OCI-LY7 (cell line): ENCODE measurements around the gene CEP104. TPM values are rescaled to one million over a fixed set of nuclear protein-coding genes. Genes with fewer than 3 reads are reported as not detected.

Experiments
- BruUV-seq: library from RNA; stranded (reverse); fragments of 400-500 nt; replicated peaks from 2 replicates; lab custom pipeline; 2021; lab: Mats Ljungman, UMichigan
- CTCF ChIA-PET: fragments of 300-600 bp; sonication (Branson Sonifier 250); formaldehyde crosslinking; loops from one replicate; lab custom pipeline; 2022; ENCODE audit warnings: antibody characterized with exemption; ENCODE audit not compliant: unreplicated experiment; lab: Charles Lee
- POLR2A ChIA-PET: fragments of 300-600 bp; sonication (Branson Sonifier 250); formaldehyde crosslinking; loops from one replicate; lab custom pipeline; 2022; ENCODE audit warnings: antibody characterized with exemption; lab: Charles Lee
- DNase-seq: peaks from one replicate; pipeline ENCODE4 v3.0.0-alpha.2; 2015; ENCODE audit warnings: low spot score
- H2AFZ ChIP-seq: fragments of 200-600 bp; sonication (generic), shearing (Covaris generic); 2 replicates; pipeline ENCODE4 v1.6.1; 2014; ENCODE audit warnings: mild to moderate bottlenecking, antibody characterized with exemption, low read length, moderate library complexity
- H3K27ac ChIP-seq: fragments of 200-600 bp; sonication (generic); 2 replicates; pipeline ENCODE4 v1.5.1; 2014; ENCODE audit warnings: mixed run types, low read depth, mild to moderate bottlenecking, moderate library complexity, low read length, inconsistent platforms; ENCODE audit not compliant: poor library complexity, severe bottlenecking
- H3K36me3 ChIP-seq: fragments of 200-600 bp; sonication (generic); 2 replicates; pipeline ENCODE4 v1.6.1; 2014; ENCODE audit warnings: mild to moderate bottlenecking, antibody characterized with exemption, low read length, moderate library complexity, mixed read lengths; ENCODE audit not compliant: insufficient read depth
- H3K4me1 ChIP-seq: fragments of 200-600 bp; sonication (generic); 2 replicates; pipeline ENCODE4 v1.5.1; 2014; ENCODE audit warnings: mild to moderate bottlenecking, low read length; ENCODE audit not compliant: insufficient read depth, poor library complexity, severe bottlenecking
- H3K4me2 ChIP-seq: fragments of 200-600 bp; sonication (generic); 2 replicates; pipeline ENCODE4 v1.6.1; 2014; ENCODE audit warnings: mild to moderate bottlenecking, low read length
- H3K4me3 ChIP-seq: fragments of 200-600 bp; sonication (generic); 2 replicates; pipeline ENCODE4 v1.5.1; 2014; ENCODE audit warnings: mild to moderate bottlenecking, low read depth, low read length; ENCODE audit not compliant: poor library complexity, severe bottlenecking
- H3K79me2 ChIP-seq: fragments of 200-600 bp; sonication (generic); 2 replicates; pipeline ENCODE4 v1.6.1; 2016; ENCODE audit warnings: low read depth, mild to moderate bottlenecking, low read length, moderate library complexity, mixed read lengths; ENCODE audit not compliant: insufficient read depth
- H3K9me2 ChIP-seq: fragments of 200-600 bp; sonication (generic); 2 replicates; pipeline ENCODE4 v1.6.1; 2016; ENCODE audit warnings: mild to moderate bottlenecking, low read length, mixed read lengths; ENCODE audit not compliant: insufficient read depth
- H3K9me3 ChIP-seq: fragments of 200-600 bp; sonication (generic); 2 replicates; pipeline ENCODE4 v1.6.1; 2014; ENCODE audit warnings: mild to moderate bottlenecking, mixed run types, low read length, mixed read lengths
- H4K20me1 ChIP-seq: fragments of 200-600 bp; sonication (generic); 2 replicates; pipeline ENCODE4 v1.6.1; 2014; ENCODE audit warnings: mild to moderate bottlenecking, antibody characterized with exemption, low read length, moderate library complexity, mixed read lengths; ENCODE audit not compliant: insufficient read depth
- CTCF ChIP-seq: fragments of 200-600 bp; sonication (generic); conservative IDR thresholded peaks from 2 replicates; pipeline ENCODE4 v1.5.1; 2014; ENCODE audit warnings: mild to moderate bottlenecking, antibody characterized with exemption, low read length, moderate library complexity, mixed read lengths
- EZH2phosphoT487 ChIP-seq: fragments of 200-600 bp; sonication (generic); IDR thresholded peaks from 2 replicates; pipeline ENCODE4 v1.6.1; 2018; ENCODE audit warnings: low read depth, borderline replicate concordance, mild to moderate bottlenecking, mixed run types, antibody characterized with exemption, low read length, moderate library complexity, mixed read lengths
- intact Hi-C: fragments of 100-400 bp; cut with micrococcal nuclease; formaldehyde crosslinking; loops from one replicate; pipeline ENCODE4 v1.10.0; 2022; ENCODE audit not compliant: unreplicated experiment
- total RNA-seq, 2 experiments: library from RNA; depleted of rRNA in 1 of 2; stranded (reverse); fragments of >200 nt in 1 of 2; shearing (Covaris generic) in 1 of 2; gene quantifications; 2 replicates each; pipeline ENCODE4 v1.2.3, GENCODE V29; 2014 to 2022

CEP104 gene
- total RNA-seq, 2 experiments from 2014 or later: 26.8 to 71.0 TPM

GRCh38 chr1:3869751-3870301 lies 12.8 kb upstream of the CEP104 start:
- ChIA-PET CTCF (no interaction called here), POLR2A (no interaction called here)
- H4K20me1 ChIP-seq: no peaks in the 10 kb centered on the region
- no peaks in the 10 kb centered on the region for H3K4me1 ChIP-seq
- H2AFZ ChIP-seq: no peak overlapping the region
- no TSS peak for BruUV-seq
- no peak for DNase-seq
- peaks cover 67% of the 10 kb centered on the region for H3K36me3 ChIP-seq
- H3K79me2 ChIP-seq: no peaks in the 10 kb centered on the region
- no peak overlapping the region for H3K27ac ChIP-seq
- intact Hi-C loops: no loop called here
- H3K4me3 ChIP-seq: no peak overlapping the region
- H3K9me2 ChIP-seq: no peaks in the 10 kb centered on the region
- no peak for TF ChIP-seq EZH2phosphoT487
- TF ChIP-seq CTCF: no peak
- H3K4me2 ChIP-seq: no peak overlapping the region
- H3K9me3 ChIP-seq: no peaks in the 10 kb centered on the region

GRCh38 chr1:3868464-3869006 lies 11.5 kb upstream of the CEP104 start:
- Histone ChIP-seq H3K79me2 (no peaks in the 10 kb centered on the region), H3K4me2 (no peak overlapping the region), H3K27ac (no peak overlapping the region), H3K36me3 (peaks cover 57% of the 10 kb centered on the region), H3K4me1 (no peaks in the 10 kb centered on the region), H3K9me3 (no peaks in the 10 kb centered on the region), H3K4me3 (no peak overlapping the region), H4K20me1 (no peaks in the 10 kb centered on the region), H3K9me2 (no peaks in the 10 kb centered on the region), H2AFZ (no peak overlapping the region)
- no TSS peak for BruUV-seq
- DNase-seq: no peak
- ChIA-PET POLR2A (no interaction called here), CTCF (no interaction called here)
- intact Hi-C loops: no loop called here
- TF ChIP-seq EZH2phosphoT487 (no peak), CTCF (no peak)

GRCh38 chr1:3865606-3866160 lies 8.7 kb upstream of the CEP104 start:
- ChIA-PET CTCF (interaction anchor here (0.7 kb wide), 1 partner anchor 12 kb away, joined by 3 read pairs; no protein-coding TSS in a partner anchor), POLR2A (no interaction called here)
- H3K27ac ChIP-seq: no peak overlapping the region
- no peaks in the 10 kb centered on the region for H3K9me3 ChIP-seq
- no peaks in the 10 kb centered on the region for H3K79me2 ChIP-seq
- H4K20me1 ChIP-seq: no peaks in the 10 kb centered on the region
- no peaks in the 10 kb centered on the region for H3K9me2 ChIP-seq
- no peak overlapping the region for H3K4me3 ChIP-seq
- H3K36me3 ChIP-seq: peaks cover 36% of the 10 kb centered on the region
- H2AFZ ChIP-seq: no peak overlapping the region
- no peaks in the 10 kb centered on the region for H3K4me1 ChIP-seq
- no TSS peak for BruUV-seq
- intact Hi-C loops: no loop called here
- no peak for DNase-seq
- no peak overlapping the region for H3K4me2 ChIP-seq
- TF ChIP-seq EZH2phosphoT487 (no peak), CTCF (no peak)
